GM10248 (cell line): ENCODE results near the gene PGLYRP2.

Source experiments
- CTCF ChIA-PET: fragments of 300-600 bp; sonication (Branson Sonifier 250); formaldehyde crosslinking; extraction: SDS; loops from one replicate; lab custom pipeline; 2021; ENCODE audit warnings: antibody characterized with exemption; lab: Yijun Ruan, JAX
- POLR2A ChIA-PET: fragments of 350-650 bp; sonication (Branson Sonifier 250); formaldehyde crosslinking; extraction: SDS; loops from one replicate; lab custom pipeline; 2020; ENCODE audit warnings: antibody characterized with exemption; lab: Yijun Ruan, JAX
- DNase-seq: peaks from one replicate; pipeline ENCODE4 v3.0.0; 2012; ENCODE audit errors: extremely low spot score
- TF ChIP-seq, protein P1 (sequence below): IDR thresholded peaks from 2 replicates; pipeline ENCODE4 v1.5.1; 2012; ENCODE audit warnings: mild to moderate bottlenecking, low read depth; ENCODE audit errors: extremely low read depth, missing control alignments, control extremely low read depth

PGLYRP2 gene

DNA sequence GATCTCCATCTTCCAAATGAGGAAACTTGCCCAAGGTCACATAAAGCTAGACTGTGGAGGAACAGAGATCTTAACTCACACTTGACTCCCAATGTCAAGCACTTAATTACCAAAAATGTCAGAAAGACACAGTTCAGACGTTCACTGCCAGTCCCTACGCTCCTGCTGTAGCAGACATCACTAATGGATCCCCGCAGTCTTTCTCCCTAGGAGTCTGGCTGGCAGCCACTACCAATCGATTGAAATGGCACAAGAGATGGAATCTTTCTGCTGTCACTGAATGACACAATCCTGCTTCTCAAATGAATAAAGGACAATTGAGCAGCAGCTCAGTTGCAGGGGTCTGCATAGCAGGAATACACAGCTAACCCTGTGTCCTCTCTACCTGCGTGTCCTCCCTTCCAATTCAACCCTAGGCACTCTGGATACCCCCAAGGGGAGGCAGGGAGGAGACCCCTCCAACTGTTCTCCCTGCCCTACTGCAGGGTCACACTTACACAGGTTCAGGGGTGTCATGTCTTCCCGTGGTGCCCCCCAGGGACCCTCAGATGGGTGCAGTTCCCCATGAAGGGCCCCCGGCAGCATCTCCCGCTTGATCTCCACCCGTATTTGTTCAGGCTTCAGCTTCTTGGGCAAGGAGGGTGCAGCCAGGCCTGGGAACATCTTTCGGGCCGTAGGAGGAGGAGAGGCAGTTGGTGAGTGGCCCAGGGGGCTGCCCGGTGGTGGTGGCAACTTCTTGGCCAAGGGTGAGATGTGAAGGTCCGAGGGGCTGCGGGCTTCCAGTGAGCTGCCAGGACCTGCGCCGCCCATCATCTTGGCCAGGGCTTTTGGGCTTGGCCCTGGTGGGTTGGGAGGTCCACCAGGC, 52.6 kb downstream of the PGLYRP2 start:
- TF ChIP-seq, protein P1, sequence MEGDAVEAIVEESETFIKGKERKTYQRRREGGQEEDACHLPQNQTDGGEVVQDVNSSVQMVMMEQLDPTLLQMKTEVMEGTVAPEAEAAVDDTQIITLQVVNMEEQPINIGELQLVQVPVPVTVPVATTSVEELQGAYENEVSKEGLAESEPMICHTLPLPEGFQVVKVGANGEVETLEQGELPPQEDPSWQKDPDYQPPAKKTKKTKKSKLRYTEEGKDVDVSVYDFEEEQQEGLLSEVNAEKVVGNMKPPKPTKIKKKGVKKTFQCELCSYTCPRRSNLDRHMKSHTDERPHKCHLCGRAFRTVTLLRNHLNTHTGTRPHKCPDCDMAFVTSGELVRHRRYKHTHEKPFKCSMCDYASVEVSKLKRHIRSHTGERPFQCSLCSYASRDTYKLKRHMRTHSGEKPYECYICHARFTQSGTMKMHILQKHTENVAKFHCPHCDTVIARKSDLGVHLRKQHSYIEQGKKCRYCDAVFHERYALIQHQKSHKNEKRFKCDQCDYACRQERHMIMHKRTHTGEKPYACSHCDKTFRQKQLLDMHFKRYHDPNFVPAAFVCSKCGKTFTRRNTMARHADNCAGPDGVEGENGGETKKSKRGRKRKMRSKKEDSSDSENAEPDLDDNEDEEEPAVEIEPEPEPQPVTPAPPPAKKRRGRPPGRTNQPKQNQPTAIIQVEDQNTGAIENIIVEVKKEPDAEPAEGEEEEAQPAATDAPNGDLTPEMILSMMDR = no peak
- ChIA-PET POLR2A (no interaction called here), CTCF (interaction anchor here (0.7 kb wide), 1 partner anchor 10 kb away, joined by 3 read pairs; no protein-coding TSS in a partner anchor)
- no peak for DNase-seq

DNA sequence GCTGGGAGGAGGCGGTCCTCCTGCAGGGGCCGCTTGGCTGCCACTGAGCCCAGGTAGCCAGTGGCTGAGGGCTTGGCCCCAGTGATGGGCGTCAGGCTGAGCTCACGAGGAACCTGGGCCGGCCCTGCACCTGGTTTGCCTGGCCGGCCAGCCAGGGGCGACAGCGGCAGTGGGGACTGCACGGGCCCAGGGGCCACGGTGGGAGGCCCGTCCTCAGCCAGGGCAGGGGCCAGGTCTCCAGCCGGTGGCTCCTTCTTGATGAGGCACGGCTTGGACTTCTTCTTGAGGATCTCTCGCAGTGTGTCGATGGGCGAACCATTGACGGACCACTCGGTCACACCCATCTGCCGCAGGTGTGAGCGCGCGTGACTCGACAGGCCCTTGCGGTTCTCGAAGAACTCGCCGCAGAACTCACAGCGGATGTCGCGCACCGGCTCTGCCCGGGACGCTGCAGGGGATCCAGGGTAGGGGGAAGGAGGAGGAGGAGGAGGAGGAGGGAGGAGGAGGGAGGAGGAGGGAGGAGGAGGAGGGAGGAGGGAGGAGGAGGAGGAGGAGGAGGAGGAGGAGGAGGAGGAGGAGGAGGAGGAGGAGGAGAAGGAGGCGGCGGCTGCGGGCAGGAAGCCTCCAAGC, 53.9 kb downstream of the PGLYRP2 start:
- ChIA-PET POLR2A (no interaction called here), CTCF (no interaction called here)
- TF ChIP-seq, protein P1 = no peak
- DNase-seq = no peak

DNA sequence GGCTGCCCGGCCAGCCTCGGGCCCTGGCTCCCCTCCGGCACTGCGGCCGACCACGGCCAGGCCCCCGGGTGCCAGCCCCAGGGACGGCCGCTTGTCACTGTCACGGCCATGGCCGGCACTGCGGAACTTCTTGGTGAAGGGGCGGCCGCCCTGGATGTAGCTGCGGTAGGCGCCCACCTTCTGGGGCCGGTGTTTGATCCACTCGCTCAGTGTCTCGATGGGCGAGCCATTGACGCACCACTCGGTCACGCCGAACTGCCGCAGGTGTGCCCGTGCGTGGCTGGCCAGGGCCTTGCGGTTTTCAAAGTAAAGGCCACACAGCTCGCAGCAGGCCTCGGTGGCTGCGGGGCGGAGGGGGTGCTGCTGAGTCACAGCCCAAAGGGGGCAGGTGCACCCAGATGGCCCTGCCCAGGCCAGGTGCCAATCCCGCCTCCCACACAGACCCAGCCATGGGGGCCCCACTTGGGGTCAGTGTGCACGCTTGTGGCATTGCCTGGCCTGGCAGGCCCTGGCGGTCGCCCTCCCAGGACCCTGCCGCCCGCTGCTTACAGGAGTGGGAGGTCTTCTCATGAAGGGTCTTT, 54.5 kb downstream of the PGLYRP2 start:
- CTCF ChIA-PET = no interaction called here
- TF ChIP-seq, protein P1 = no peak
- POLR2A ChIA-PET = no interaction called here
- DNase-seq = no peak

DNA sequence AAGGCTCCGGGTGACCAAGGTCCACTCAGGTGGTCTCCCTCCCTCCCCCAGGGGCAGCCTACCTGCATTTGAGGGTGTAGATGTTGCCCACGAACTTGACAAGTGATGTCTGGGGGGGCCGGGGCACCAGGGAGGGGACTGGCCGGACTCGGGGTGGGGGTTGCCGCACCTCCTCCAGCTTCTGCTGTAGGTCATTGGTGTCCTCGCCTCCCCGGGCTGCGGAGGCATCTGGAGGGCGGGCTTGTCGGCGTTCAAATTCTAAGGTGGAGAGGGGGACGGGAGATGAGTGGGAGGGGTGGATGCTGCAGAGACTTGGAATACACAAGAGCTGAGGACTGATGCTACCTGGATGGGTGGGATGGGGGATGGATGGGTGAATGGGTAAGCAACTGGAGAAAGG, 55.2 kb downstream of the PGLYRP2 start:
- CTCF ChIA-PET = no interaction called here
- no peak for DNase-seq
- TF ChIP-seq, protein P1 = no peak
- POLR2A ChIA-PET = no interaction called here

DNA sequence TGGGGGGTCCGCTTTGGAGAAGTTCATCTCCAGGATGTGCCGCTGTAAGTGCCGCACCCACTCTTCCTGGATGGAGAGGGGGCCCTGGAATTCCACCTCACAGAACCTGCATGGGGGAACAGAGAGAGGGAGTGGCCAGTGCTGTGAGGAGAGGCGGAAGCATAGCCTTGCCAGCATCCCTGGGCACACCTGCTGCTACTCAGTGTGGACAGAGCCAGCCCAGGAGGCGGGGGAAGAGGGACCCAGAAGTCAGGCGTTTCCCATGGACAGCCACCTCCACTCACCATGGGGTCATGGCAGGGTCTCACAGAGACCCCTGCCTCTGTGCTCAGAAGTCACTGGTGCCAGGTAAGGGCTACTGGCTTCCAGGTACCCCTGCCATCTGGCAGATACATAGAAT, 56.2 kb downstream of the PGLYRP2 start:
- ChIA-PET CTCF (no interaction called here), POLR2A (no interaction called here)
- DNase-seq = no peak
- TF ChIP-seq, protein P1 = no peak

DNA sequence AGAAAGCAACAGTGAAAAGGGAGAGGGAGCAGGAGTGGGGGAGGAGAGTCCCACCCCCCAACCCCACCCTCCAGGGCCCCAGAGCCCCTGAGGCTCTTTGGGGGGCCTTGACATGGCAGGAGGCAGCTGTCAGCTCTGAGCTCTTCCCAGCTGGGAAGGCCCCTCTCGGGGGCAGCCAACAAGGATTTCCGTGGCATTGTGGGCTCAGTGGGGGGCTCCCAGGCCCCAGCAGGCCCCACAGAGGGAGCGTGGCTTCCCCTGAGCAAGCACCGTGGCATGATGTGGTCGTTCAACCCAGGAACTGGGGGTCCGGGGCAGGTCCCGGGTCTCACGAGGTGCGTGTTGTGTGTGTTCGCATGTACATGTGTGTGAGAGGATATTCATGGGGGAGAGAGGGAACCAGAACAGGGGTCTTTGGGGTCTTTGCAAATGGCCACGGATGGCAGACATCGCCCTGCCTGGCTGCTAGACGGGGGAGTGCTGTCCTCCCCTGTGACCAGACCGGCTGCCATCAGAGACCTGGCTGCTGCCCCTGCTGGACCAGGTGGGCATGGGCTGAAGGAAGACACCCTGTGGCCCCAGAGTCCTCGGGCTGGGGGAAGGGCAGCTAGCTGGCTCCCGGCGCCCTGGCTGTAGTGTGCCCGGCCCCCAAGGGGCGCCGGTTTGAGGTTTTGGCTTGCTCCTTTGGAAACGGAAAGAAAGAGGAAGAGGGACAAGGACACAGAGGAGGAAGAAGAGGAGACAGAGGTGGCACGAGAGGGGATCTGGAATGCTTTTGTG, 56.8 kb downstream of the PGLYRP2 start:
- ChIA-PET POLR2A (interaction anchor here (1.2 to 1.3 kb wide), 2 partner anchors 9 to 35 kb away, joined by 3 read pairs; no protein-coding TSS in a partner anchor), CTCF (interaction anchor here (4.0 kb wide), 2 partner anchors 8 to 132 kb away, joined by 44 to 50 read pairs; no protein-coding TSS in a partner anchor)
- DNase-seq = no peak
- TF ChIP-seq, protein P1 = no peak
